Activated T-cell treated with anti-CD3 and anti-CD28 coated beads for 48 hours (primary cell): ENCODE measurements around the gene OLFML2A.
A peak's percentile ranks its signal among the peaks of the same experiment; 100 is the strongest.

ENCODE experiments used
- DNase-seq: peaks from one replicate; pipeline ENCODE4 v3.0.0-alpha.2; 2020; ENCODE audit warnings: low read depth

Gene OLFML2A

GRCh38 chr9:124854161-124854560 lies 77.2 kb downstream of the OLFML2A start:
- no peak for DNase-seq

DNA sequence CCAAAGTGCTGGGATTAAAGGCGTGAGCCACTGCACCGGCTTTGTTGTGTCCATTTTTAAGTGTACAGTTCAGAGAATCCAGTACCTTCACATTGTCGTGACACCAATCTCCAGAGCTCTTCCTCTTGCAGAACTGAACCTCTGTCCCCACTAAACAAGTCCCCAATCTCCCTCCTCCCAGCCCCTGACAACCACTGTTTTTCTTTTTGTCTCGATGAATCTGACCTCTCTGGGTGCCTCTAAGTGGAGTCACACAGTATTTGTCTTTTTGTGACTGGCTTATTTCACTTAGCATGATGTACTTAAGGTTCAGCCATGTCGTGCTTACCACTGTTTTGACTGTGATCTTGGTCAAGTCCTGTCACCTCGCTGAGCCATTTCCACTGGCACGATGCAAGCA lies 77.9 kb downstream of the OLFML2A start:
- DNase-seq: no peak

- DNase-seq: no peak
These were observed 78.6 kb downstream of the OLFML2A start for GRCh38 chr9:124855566-124855943.

- no peak for DNase-seq
These were observed 79.2 kb downstream of the OLFML2A start for GRCh38 chr9:124855944-124856765.

GRCh38 chr9:124857533-124858162 lies 80.7 kb downstream of the OLFML2A start:
- DNase-seq: no peak

GRCh38 chr9:124858330-124859046 lies 81.6 kb downstream of the OLFML2A start:
- no peak for DNase-seq

DNA sequence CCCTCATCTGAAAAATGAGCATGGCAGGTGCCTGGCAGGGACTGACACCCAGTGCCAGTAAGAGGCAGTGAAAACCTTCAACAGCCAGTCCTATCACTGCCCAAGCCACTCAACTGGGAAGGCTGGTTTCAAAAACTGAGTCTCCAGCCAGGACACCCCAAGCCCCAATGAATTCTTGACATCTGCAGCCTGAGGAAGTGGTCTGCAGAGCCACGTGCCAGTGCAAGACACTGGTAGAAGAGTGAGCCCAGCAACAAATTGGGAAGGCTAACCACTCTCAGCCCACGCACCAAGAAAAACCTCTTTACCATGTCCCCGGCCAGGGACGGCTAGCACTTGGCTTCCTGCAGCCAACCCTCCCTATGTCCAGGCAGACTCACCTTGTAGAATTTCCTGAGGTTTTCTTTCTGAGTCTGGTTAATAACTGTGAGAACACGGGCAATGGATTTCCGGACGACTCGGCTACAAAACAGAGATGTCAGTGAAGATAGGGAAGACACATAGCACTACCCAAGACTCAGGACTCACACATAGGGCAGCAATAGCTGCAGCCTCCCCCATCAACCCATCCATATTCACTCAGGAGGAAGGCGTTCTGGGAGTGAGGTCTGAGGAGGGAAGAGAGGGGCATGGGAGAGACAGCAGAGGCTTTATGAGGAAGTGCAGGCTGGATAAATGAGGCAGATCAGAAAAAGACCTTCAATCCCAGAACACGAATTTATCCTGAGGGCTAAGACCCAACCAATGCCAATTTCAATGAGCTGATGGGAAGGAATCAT lies 83.1 kb downstream of the OLFML2A start:
- DNase-seq: no peak

- no peak for DNase-seq
These were observed 83.8 kb downstream of the OLFML2A start for GRCh38 chr9:124860582-124861341.

DNA sequence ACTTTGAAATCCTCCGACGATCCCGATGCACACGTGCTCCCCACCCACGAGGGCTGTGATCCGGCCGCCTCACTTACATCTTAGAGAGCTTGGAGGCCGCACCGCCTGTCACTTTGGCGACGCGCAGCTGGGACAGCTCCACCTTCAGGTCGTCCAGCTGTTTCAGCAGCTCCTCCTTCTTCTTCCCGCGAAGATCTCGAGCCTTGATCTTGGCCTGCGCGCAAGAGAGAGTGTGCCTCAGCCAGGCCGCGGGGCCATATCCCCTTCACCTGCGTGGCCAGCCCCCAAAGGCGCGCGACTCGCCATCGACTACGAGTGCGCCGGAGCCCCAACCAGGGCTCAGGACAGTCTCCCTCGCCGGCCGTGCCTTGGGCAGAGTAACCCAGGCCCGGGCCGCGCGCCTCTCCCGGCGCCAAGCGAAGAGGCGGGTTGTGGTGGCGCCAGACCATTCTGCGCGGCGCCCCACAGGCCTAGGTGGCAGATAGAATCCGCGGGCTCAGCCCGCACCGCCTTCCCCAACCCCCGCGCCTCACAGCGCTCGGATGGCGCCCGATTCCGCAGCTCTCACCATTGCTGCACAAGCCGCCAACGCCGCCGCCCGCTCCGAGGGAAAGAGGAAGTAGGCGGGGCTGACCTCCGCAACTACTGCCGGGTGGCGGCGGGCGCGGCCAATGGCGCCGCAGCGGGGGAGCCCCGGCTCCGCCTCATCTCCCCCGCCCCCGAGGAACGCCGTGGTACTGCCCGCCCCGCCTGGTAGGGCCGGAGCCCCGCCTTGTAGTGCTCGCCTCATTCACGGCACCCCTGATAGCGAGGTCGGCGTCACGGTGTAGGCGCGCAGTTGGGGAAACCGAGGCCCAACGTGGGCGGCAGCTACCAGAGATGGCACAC lies 84.7 kb downstream of the OLFML2A start, which contains the start of the genes ARPC5L and RPL35:
Gene ARPC5L, plus strand, starts transcription at position 789 of the 888 bp plus-strand sequence. CDS start 7,161 bp downstream, outside the sequence.
Gene RPL35, minus strand, starts transcription at position 616 of the 888 bp plus-strand sequence. Its CDS starts 45 bp downstream, at position 571.
- DNase-seq: peak; percentile 95

GRCh38 chr9:124863371-124863871 lies 86.5 kb downstream of the OLFML2A start:
- DNase-seq: no peak
